Duodenal mucosa (tissue), 2 donors: ENCODE results near the gene EDARADD.
"Not testable (repeated sequence)": the region's sequence is repeated elsewhere in the genome, so short reads cannot be mapped to it uniquely, and the experiment has no call there.

Experiments used
- H3K27ac ChIP-seq: one replicate; pipeline ENCODE4 v1.7.0; 2013; ENCODE audit warnings: low read depth, low read length
- H3K27me3 ChIP-seq, 2 donors: one replicate each; pipeline ENCODE4 v1.7.0; 2013; ENCODE audit warnings: low read length in 2 of 2, control low read depth in 1 of 2; ENCODE audit not compliant: insufficient read depth in 2 of 2, control insufficient read depth in 1 of 2
- H3K36me3 ChIP-seq, 2 donors: one replicate each; pipeline ENCODE4 v1.7.0; 2013; ENCODE audit warnings: low read length in 2 of 2, control low read depth in 1 of 2; ENCODE audit not compliant: insufficient read depth in 2 of 2, control insufficient read depth in 1 of 2
- H3K4me1 ChIP-seq, 2 donors: one replicate each; pipeline ENCODE4 v1.7.0; 2013; ENCODE audit warnings: low read length in 2 of 2, control low read depth in 1 of 2; ENCODE audit not compliant: insufficient read depth in 2 of 2, control insufficient read depth in 1 of 2
- H3K4me3 ChIP-seq, 2 donors: one replicate each; pipeline ENCODE4 v1.7.0; 2013; ENCODE audit warnings: low read length in 2 of 2, low read depth in 1 of 2
- H3K9ac ChIP-seq, 2 donors: one replicate each; pipeline ENCODE4 v1.7.0; 2013; ENCODE audit warnings: low read length in 2 of 2, low read depth in 1 of 2
- H3K9me3 ChIP-seq, 2 donors: one replicate each; pipeline ENCODE4 v1.7.0; 2013; ENCODE audit warnings: low read length in 2 of 2, control low read depth in 1 of 2; ENCODE audit not compliant: control insufficient read depth in 1 of 2

EDARADD gene

DNA sequence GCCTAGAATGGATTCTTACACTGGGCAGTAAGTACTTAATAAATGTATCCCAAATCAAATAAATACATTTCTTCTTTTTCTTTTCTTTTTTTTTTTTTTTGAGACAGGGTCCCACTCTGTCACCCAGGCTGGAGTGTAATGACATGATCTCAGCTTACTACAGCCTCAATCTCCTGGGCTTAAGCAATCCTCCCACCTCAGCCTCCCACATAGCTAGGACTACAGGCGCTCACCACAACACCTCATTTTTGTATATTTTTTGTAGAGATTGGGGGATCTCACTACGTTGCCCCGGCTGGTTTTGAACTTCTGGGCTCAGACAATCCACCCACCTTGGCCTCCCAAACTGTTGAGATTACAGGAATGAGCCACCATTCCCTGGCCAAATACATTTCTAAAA is 66.0 kb downstream of the EDARADD start:
- H3K9ac ChIP-seq: no peak overlapping the region
- no peak overlapping the region for H3K27ac ChIP-seq

DNA sequence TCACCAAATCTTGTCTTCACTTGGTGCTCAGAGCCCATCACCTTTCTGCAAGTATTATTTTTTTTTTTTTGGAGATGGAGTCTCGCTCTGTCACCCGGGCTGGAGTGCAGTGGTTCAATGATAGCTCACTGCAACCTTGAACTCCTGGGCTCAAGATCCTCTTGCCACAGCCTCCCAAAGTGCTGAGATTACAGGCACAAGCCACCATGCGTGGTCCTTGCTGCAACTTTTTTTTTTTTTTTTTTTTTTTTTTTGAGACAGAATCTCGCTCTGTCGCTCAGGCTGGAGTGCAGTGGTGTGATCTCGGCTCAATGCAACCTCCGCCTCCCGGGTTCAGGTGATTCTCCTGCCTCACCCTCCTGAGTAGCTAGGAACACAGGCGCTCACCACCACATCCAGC is 70.1 kb downstream of the EDARADD start:
- H3K4me1 ChIP-seq, H3K9ac ChIP-seq, H3K27me3 ChIP-seq, H3K27ac ChIP-seq, H3K4me3 ChIP-seq, H3K36me3 ChIP-seq, H3K9me3 ChIP-seq: not testable (repeated sequence)

More for the DNA sequence above, 66.0 kb downstream of the EDARADD start:
- Histone ChIP-seq H3K4me1 (peaks cover 0 to under 1% of the 10 kb centered on the region in 2 donors), H3K27me3 (no peaks in the 10 kb centered on the region), H3K4me3 (no peak overlapping the region), H3K36me3 (no peaks in the 10 kb centered on the region), H3K9me3 (no peaks in the 10 kb centered on the region)

DNA sequence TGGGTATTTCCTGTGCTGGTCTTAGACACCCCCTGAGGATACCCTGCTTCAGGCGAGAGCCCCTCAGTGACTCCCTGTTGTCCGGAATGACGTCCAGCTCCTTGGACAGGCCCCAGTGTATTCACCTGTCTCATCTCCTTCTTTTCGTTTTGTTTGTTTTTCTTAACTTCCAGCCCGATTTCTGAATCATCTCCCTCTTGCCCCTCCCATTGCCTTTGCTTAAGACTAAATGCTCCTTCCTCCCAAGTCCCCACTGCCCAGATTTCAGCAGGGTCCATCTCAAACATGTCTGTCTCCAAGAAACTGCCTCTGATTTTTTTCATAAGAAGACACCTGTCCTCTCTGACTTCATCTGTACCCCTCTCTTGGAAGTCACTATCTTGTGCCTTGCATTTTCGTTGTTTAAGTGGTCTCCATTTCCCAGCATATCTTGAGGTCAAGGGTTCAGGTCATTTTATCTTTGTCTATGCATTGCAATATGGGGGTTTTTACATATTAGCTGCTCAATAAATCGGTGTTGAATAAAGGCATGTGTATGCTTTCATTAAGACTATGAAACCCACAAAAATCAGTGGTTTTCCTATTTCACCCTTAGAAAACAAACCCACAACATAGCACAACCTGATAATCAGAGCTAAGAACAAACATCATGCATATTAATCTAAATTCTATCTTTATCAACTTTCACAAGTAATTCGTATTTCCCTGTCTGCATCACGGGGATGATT is 71.3 kb downstream of the EDARADD start:
- Histone ChIP-seq H3K4me1 (peaks cover 0 to 5% of the 10 kb centered on the region in 2 donors), H3K9ac (no peak overlapping the region), H3K27ac (no peak overlapping the region), H3K4me3 (no peak overlapping the region), H3K27me3 (no peaks in the 10 kb centered on the region), H3K36me3 (no peaks in the 10 kb centered on the region), H3K9me3 (no peaks in the 10 kb centered on the region)

DNA sequence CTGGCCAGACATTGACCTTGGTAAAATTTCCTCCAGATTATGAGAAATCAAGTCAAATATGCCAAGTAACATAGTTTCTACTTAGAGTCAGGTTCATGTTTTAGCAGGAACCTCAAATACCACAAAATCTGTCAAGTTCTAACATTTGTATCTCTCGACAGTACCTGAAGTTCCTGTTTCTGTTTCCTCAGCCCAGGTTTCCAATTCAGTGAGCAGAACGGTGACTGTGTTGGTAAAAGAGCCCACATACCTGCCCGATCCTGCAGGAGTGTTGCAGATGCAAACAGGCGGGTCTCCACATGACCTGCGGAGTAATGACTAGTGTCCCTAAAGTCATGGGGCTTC is 71.8 kb downstream of the EDARADD start:
- Histone ChIP-seq H3K36me3 (no peaks in the 10 kb centered on the region), H3K27ac (no peak overlapping the region), H3K4me3 (no peak overlapping the region), H3K4me1 (peaks cover 0 to 5% of the 10 kb centered on the region in 2 donors), H3K9me3 (no peaks in the 10 kb centered on the region), H3K9ac (no peak overlapping the region), H3K27me3 (no peaks in the 10 kb centered on the region)

DNA sequence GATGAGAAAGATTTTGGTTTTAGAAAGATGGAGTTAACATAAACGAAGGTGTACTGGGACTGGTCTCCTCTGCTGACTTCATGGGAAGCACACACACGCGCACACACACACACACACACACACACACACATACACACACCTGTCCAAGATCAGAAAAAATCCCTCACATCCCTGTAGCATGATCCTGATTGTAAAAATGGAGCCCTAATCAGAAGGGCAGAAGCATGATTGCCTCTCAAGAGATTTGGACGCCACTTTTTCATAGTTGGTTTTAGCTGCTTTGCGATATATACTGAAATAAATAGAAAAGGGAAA is 73.2 kb downstream of the EDARADD start:
- H3K9me3 ChIP-seq: no peaks in the 10 kb centered on the region
- H3K9ac ChIP-seq: no peak overlapping the region
- peaks cover 0 to 5% of the 10 kb centered on the region in 2 donors for H3K4me1 ChIP-seq
- H3K27me3 ChIP-seq: no peaks in the 10 kb centered on the region
- H3K4me3 ChIP-seq: no peak overlapping the region
- H3K27ac ChIP-seq: no peak overlapping the region
- H3K36me3 ChIP-seq: no peaks in the 10 kb centered on the region

DNA sequence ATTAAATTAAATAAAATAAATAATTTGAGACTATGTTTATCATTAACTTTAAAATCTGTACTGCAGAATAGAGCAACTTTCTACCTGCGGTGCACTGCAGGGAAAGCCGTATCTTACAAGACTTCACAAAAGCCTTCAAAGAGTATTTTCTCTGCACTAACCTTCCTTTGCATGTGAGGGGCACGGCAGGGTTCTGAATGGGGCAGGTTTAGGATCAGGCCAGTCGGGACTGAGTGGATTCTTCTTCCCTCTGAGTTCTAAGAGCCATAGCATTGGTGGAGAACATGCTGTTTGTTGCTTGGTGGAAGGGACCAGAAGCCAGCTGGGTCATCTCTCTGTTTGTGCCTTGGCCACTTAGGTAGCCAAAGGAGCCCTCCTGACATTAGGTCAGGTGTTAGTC is 74.5 kb downstream of the EDARADD start:
- no peak overlapping the region for H3K27ac ChIP-seq
- H3K9ac ChIP-seq: no peak overlapping the region
- H3K4me1 ChIP-seq: peaks cover 0 to 5% of the 10 kb centered on the region in 2 donors
- H3K36me3 ChIP-seq: no peaks in the 10 kb centered on the region
- H3K9me3 ChIP-seq: no peaks in the 10 kb centered on the region
- no peaks in the 10 kb centered on the region for H3K27me3 ChIP-seq
- no peak overlapping the region for H3K4me3 ChIP-seq

DNA sequence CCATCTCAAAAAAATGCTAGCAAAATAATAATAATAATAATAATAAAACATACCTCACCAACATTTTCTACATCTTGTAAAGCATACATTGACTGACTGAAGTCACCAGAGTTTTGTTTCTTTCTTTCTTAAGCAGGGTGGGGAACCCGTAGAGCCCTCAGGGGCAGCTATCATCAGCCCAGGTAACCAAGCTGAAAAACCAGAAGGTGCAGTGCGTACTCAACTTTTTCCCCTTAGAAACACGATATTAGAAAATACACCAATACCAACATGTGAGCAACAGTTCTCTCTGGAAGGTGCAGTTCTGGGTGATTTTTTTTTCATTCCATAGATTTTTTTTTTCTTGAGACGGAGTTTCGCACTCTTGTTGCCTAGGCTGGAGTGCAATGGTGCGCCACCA is 75.4 kb downstream of the EDARADD start:
- Histone ChIP-seq H3K27ac (no peak overlapping the region), H3K9me3 (no peaks in the 10 kb centered on the region), H3K4me1 (peaks cover 0 to 5% of the 10 kb centered on the region in 2 donors), H3K36me3 (no peaks in the 10 kb centered on the region), H3K9ac (no peak overlapping the region), H3K27me3 (no peaks in the 10 kb centered on the region), H3K4me3 (no peak overlapping the region)

DNA sequence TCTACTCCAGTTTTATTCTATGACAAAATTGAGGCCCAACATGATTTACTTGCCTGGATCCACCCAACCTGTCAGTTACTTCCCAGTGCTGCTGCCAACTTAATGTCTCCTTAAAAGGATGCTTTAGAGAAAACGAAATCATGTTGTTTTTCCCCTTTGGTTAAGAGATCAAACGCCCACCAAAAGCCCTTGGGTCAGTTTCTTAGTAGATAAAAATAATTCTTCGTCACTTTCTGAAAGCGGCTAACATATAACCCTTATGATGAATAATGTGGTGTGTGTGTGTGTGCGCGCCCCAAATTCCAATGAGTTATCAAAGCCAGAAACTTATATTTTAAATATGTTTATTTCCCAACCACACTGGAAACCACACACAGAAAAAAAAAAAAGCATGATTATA is 77.0 kb downstream of the EDARADD start:
- Histone ChIP-seq H3K27me3 (no peaks in the 10 kb centered on the region), H3K9ac (no peak overlapping the region), H3K27ac (no peak overlapping the region), H3K4me3 (no peak overlapping the region), H3K9me3 (no peaks in the 10 kb centered on the region), H3K4me1 (no peaks in the 10 kb centered on the region), H3K36me3 (no peaks in the 10 kb centered on the region)

DNA sequence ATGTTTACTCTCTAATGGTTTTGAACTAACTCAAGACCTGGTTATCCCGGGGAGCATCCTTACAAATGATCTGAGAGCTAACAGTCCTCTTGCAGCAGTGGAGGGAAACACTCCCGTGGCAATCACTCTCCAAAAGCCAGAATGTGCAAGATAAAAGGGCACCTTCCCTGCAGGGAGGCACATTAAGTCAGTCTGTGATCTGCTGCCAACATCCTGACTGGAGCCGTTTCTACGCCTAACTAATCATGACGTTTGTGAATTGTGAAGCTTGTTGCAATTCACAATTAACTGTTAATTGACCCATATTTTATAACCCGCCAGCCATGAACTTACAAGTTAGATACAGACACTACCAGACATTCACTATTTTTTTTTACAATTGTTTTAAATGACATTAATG is 77.6 kb downstream of the EDARADD start:
- H3K27me3 ChIP-seq: no peaks in the 10 kb centered on the region
- no peak overlapping the region for H3K4me3 ChIP-seq
- no peaks in the 10 kb centered on the region for H3K9me3 ChIP-seq
- H3K9ac ChIP-seq: no peak overlapping the region
- no peaks in the 10 kb centered on the region for H3K4me1 ChIP-seq
- no peaks in the 10 kb centered on the region for H3K36me3 ChIP-seq
- H3K27ac ChIP-seq: no peak overlapping the region

DNA sequence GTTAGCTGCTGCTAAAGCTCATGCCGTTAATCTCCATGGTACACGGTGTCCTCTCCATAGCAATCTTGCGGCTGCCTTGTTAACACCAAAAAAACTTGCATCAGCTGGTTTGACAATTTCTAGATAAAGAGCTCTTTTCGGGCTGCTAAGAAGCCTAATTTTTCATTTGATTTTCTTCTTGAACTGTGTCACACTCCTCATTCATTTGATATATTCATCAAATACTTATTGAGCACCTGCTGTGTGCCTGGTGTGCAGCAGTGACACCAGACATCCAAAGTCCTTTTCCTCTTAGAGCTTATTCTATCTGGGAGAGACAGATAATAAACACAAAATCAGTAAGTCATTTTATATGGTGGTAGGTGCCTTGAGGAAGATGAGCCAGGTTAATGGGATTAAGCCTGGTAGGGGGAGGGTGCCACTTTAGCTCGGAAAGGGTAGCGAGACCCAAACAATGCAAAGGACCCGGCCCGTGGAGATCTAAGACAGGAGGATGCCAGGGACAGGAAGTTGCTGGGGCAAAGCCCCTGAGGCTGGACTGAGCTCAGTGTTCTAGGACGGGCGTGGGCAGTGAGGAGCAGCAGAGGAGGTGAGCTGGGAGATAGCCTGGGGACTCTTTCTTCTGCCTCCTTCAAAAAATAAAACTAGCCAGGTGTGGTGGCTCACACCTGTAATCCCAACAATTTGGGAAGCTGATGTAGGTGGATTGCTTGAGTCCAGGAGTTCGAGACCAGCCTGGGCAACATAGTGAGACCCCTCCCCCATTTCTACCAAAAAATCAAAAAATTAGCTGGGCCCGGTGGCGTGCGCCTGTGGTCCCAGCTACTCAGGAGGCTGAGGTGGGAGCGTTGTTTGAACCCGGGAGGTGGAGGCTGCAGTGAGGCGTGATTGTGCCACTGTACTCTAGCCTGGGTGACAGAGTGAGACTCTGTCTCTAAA is 79.0 kb downstream of the EDARADD start:
- no peak overlapping the region for H3K27ac ChIP-seq
- no peak overlapping the region for H3K9ac ChIP-seq
- H3K9me3 ChIP-seq: no peaks in the 10 kb centered on the region
- no peaks in the 10 kb centered on the region for H3K4me1 ChIP-seq
- H3K27me3 ChIP-seq: no peaks in the 10 kb centered on the region
- no peaks in the 10 kb centered on the region for H3K36me3 ChIP-seq
- H3K4me3 ChIP-seq: no peak overlapping the region
